ENCODE results near the gene LRRC74B. TPM values are rescaled to one million over a fixed set of nuclear protein-coding genes. Genes with fewer than 3 reads are reported as not detected.

Gene LRRC74B
- polyA plus RNA-seq, 3 donors = not detected

- Histone ChIP-seq H3K36me3 (replicated peaks in 1 of 2; ENCODE audit: control insufficient read depth in 1 of 2, insufficient read depth in 2 of 2, low read length in 2 of 2) (no peaks in the 10 kb centered on the region), H3K79me2 (ENCODE audit: insufficient read depth, low read length) (no peaks in the 10 kb centered on the region), H3K9ac (ENCODE audit: insufficient read depth, low read length, poor library complexity, severe bottlenecking) (no peak overlapping the region), H3K27ac (ENCODE audit: low read depth in 1 of 2, low read length in 2 of 2) (no peak overlapping the region), H3K27me3 (ENCODE audit: control insufficient read depth in 2 of 2, insufficient read depth in 2 of 2, low read length in 2 of 2) (no peaks in the 10 kb centered on the region), H2AFZ (ENCODE audit: insufficient read depth, low read depth, low read length, poor library complexity, severe bottlenecking) (no peak overlapping the region), H3K4me2 (replicated peaks; ENCODE audit: extremely low read depth, low read length, poor library complexity, severe bottlenecking) (no peak overlapping the region), H3K9me3 (replicated peaks in 1 of 2; ENCODE audit: control insufficient read depth in 1 of 2, insufficient read depth in 1 of 2, low read length in 2 of 2) (no peaks in the 10 kb centered on the region), H3K4me1 (ENCODE audit: control insufficient read depth in 1 of 2, insufficient read depth in 2 of 2, low read length in 2 of 2) (peaks cover 4 to 8% of the 10 kb centered on the region in 2 donors), H4K20me1 (ENCODE audit: insufficient read depth, low read length) (no peaks in the 10 kb centered on the region), H3K4me3 (replicated peaks in 1 of 3; ENCODE audit: low read depth in 2 of 3, low read length in 3 of 3) (no peak overlapping the region)
- intact Hi-C loops (cut with micrococcal nuclease) = no loop called here
- TF ChIP-seq CTCF (IDR thresholded peaks at IDR 0.05) = no peak
- H3K27me3 Mint-ChIP-seq (ENCODE audit: low read depth in 3 of 3) = peaks cover 1 to 8% (median 2%) of the 10 kb centered on the region in 3 donors
- H3K27ac Mint-ChIP-seq = peak overlapping the region in 1 of 7 donors; percentile 50
- 94% methylated on average over 2 of the region's 3 CpGs for WGBS (ENCODE audit: insufficient coverage)
- no peaks in the 10 kb centered on the region for H3K36me3 Mint-ChIP-seq
- peaks cover 6% of the 10 kb centered on the region for H3K4me1 Mint-ChIP-seq
- DNase-seq = no peak
- no peak overlapping the region for H3K4me3 Mint-ChIP-seq
- H3K9me3 Mint-ChIP-seq = peaks cover 0 to 5% (median 0%) of the 10 kb centered on the region in 7 donors
These were observed 27.3 kb downstream of the LRRC74B start for GRCh38 chr22:21073023-21073422.

- H2AFZ ChIP-seq (ENCODE audit: insufficient read depth, low read depth, low read length, poor library complexity, severe bottlenecking) = no peak overlapping the region
- H3K9me3 ChIP-seq (replicated peaks in 1 of 2; ENCODE audit: control insufficient read depth in 1 of 2, insufficient read depth in 1 of 2, low read length in 2 of 2) = no peaks in the 10 kb centered on the region
- Mint-ChIP-seq H3K27me3 (ENCODE audit: low read depth in 3 of 3) (peaks cover 1 to 8% (median 2%) of the 10 kb centered on the region in 3 donors), H3K9me3 (peaks cover 0 to 5% (median 0%) of the 10 kb centered on the region in 7 donors), H3K27ac (peak overlapping the region in 5 of 7 donors; percentile 0 to 76 (median 50)), H3K4me1 (peaks cover 6% of the 10 kb centered on the region), H3K4me3 (no peak overlapping the region), H3K36me3 (no peaks in the 10 kb centered on the region)
- H3K9ac ChIP-seq (ENCODE audit: insufficient read depth, low read length, poor library complexity, severe bottlenecking) = no peak overlapping the region
- H4K20me1 ChIP-seq (ENCODE audit: insufficient read depth, low read length) = no peaks in the 10 kb centered on the region
- intact Hi-C loops (cut with micrococcal nuclease) = no loop called here
- no peaks in the 10 kb centered on the region for H3K27me3 ChIP-seq (ENCODE audit: control insufficient read depth in 2 of 2, insufficient read depth in 2 of 2, low read length in 2 of 2)
- H3K27ac ChIP-seq (ENCODE audit: low read depth in 1 of 2, low read length in 2 of 2) = peak overlapping the region in 1 of 2 donors; percentile 51
- H3K36me3 ChIP-seq (replicated peaks in 1 of 2; ENCODE audit: control insufficient read depth in 1 of 2, insufficient read depth in 2 of 2, low read length in 2 of 2) = no peaks in the 10 kb centered on the region
- WGBS (ENCODE audit: insufficient coverage) = 100% methylated on average over 3 of the region's 5 CpGs
- no peak overlapping the region for H3K4me2 ChIP-seq (replicated peaks; ENCODE audit: extremely low read depth, low read length, poor library complexity, severe bottlenecking)
- peaks cover 4 to 8% of the 10 kb centered on the region in 2 donors for H3K4me1 ChIP-seq (ENCODE audit: control insufficient read depth in 1 of 2, insufficient read depth in 2 of 2, low read length in 2 of 2)
- no peak overlapping the region for H3K4me3 ChIP-seq (replicated peaks in 1 of 3; ENCODE audit: low read depth in 2 of 3, low read length in 3 of 3)
- TF ChIP-seq CTCF (IDR thresholded peaks at IDR 0.05) = no peak
- DNase-seq = no peak
- H3K79me2 ChIP-seq (ENCODE audit: insufficient read depth, low read length) = no peaks in the 10 kb centered on the region
These were observed 27.7 kb downstream of the LRRC74B start for GRCh38 chr22:21073482-21073881.

Data from CD14-positive monocyte (primary cell).